Testis (tissue), 3 donors: ENCODE data around the gene GDF11. TPM values are rescaled to one million over a fixed set of nuclear protein-coding genes. Genes with fewer than 3 reads are reported as not detected.
"Not testable (repeated sequence)": the region's sequence is repeated elsewhere in the genome, so short reads cannot be mapped to it uniquely, and the experiment has no call there.

Experiments used
- DNase-seq: peaks from one replicate; pipeline ENCODE4 v3.0.0-alpha.2; 2019
- H3K27ac ChIP-seq, 2 donors: fragments of 200-600 bp; sonication (generic); one replicate each; pipeline ENCODE4 v1.5.1; 2019
- H3K27me3 ChIP-seq: fragments of 200-600 bp; sonication (generic); one replicate; pipeline ENCODE4 v1.5.1; 2019
- H3K36me3 ChIP-seq: fragments of 200-600 bp; sonication (generic); one replicate; pipeline ENCODE4 v1.5.1; 2017; ENCODE audit warnings: low read depth; ENCODE audit errors: missing control alignments
- H3K4me1 ChIP-seq: fragments of 200-600 bp; sonication (generic); one replicate; pipeline ENCODE4 v1.5.1; 2019
- H3K4me3 ChIP-seq, 2 donors: fragments of 200-600 bp; sonication (generic); one replicate each; pipeline ENCODE4 v1.5.1; 2017 to 2019
- H3K9me3 ChIP-seq: fragments of 200-600 bp; sonication (generic); one replicate; pipeline ENCODE4 v1.5.1; 2017
- POLR2A ChIP-seq: fragments of 450-650 bp; IDR thresholded peaks from one replicate; pipeline ENCODE4 v1.6.1; 2017; ENCODE audit warnings: antibody characterized with exemption, mild to moderate bottlenecking, moderate library complexity
- WGBS, 2 donors: methylation state at CpG; one replicate each; pipeline ENCODE4 v1.1.5; 2018; 5-methylcytosine and 5-hydroxymethylcytosine counted together
- intact Hi-C: fragments of 100-400 bp; cut with DNase I; formaldehyde crosslinking; loops from one replicate; pipeline ENCODE4 v1.15.1; 2023; ENCODE audit warnings: low total_unique reads
- polyA plus RNA-seq: library from polyadenylated mRNA; stranded (reverse); fragments of 350-450 nt; fragmentation: Illumina TruSeq; extraction: RNeasy Lipid Tissue Mini Kit (QIAGEN cat#74804); gene quantifications from one replicate; pipeline ENCODE4 v1.2.3, GENCODE V29; 2014; ENCODE audit warnings: low read depth, low replicate concordance; ENCODE audit not compliant: insufficient read depth
- total RNA-seq, 2 donors: library from RNA; depleted of rRNA; stranded (reverse); fragments of >200 nt; gene quantifications; one replicate each; pipeline ENCODE4 v1.2.3, GENCODE V29; 2016
- TF ChIP-seq, protein P1 (sequence below), 3 experiments: fragments of 450-650 bp in 2 of 3; fragments of 200-600 bp in 1 of 3; sonication (generic) in 1 of 3; IDR thresholded peaks; one replicate each; pipeline ENCODE4 v1.5.1; 2016 to 2019; ENCODE audit warnings: antibody characterized with exemption in 3 of 3, mild to moderate bottlenecking in 2 of 3, moderate library complexity in 1 of 3

GDF11 gene
- total and polyA plus RNA-seq, 3 donors from 2014 or later = 3.0 to 3.3 (median 3.1) TPM

DNA sequence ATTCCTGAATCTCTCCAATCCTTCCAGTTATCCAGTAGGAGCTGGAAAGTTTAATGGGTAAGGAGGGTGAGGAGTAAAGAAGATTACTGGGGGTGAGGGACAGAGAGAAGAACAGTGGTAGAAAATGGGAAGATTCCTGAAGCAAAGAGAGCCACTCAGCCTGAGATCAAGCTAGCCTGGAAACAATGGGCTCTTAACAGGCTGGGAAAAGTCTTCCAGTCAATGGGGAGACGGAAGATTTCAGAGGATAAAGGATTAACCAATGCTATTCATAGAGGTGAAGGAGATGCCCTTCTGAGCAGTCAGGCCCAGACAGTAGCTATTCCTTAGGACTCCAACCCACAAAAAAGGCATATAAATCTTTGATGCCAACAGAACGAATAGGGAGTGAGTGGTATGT, 14.8 kb downstream of the GDF11 start:
- TF ChIP-seq, protein P1, sequence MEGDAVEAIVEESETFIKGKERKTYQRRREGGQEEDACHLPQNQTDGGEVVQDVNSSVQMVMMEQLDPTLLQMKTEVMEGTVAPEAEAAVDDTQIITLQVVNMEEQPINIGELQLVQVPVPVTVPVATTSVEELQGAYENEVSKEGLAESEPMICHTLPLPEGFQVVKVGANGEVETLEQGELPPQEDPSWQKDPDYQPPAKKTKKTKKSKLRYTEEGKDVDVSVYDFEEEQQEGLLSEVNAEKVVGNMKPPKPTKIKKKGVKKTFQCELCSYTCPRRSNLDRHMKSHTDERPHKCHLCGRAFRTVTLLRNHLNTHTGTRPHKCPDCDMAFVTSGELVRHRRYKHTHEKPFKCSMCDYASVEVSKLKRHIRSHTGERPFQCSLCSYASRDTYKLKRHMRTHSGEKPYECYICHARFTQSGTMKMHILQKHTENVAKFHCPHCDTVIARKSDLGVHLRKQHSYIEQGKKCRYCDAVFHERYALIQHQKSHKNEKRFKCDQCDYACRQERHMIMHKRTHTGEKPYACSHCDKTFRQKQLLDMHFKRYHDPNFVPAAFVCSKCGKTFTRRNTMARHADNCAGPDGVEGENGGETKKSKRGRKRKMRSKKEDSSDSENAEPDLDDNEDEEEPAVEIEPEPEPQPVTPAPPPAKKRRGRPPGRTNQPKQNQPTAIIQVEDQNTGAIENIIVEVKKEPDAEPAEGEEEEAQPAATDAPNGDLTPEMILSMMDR (IDR thresholded peaks at IDR 0.05) = no peak
- TF ChIP-seq POLR2A = no peak
- Histone ChIP-seq H3K4me3 (no peak overlapping the region), H3K9me3 (no peaks in the 10 kb centered on the region), H3K27ac (no peak overlapping the region), H3K27me3 (no peaks in the 10 kb centered on the region), H3K4me1 (no peaks in the 10 kb centered on the region), H3K36me3 (no peaks in the 10 kb centered on the region)
- 54 to 75% methylated on average over 2 of the region's 2 CpGs for WGBS, 2 donors
- intact Hi-C loops = no loop called here
- no peak for DNase-seq

DNA sequence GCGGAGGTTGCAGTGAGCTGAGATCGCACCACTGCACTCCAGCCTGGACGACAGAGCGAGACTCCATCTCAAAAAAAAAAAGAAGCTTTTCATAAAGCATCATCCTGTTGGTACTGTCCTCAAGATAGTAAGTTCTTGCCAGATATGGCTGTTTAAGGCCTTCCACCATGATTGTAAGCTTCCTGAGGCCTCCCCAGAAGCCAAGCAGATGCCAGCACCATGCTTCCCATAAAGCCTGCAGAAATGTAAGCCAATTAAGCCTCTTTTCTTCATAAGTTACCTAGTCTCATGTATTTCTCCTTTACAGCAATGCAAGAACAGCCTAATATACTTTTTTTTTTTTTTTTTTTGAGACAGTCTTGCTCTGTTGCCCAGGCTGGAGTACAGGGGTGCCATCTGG, 15.7 kb downstream of the GDF11 start:
- H3K36me3 ChIP-seq, H3K4me1 ChIP-seq, H3K27me3 ChIP-seq, H3K27ac ChIP-seq, DNase-seq, H3K9me3 ChIP-seq, intact Hi-C loops, H3K4me3 ChIP-seq: not testable (repeated sequence)
- 93 to 98% methylated on average over 4 of the region's 4 CpGs for WGBS, 2 donors

DNA sequence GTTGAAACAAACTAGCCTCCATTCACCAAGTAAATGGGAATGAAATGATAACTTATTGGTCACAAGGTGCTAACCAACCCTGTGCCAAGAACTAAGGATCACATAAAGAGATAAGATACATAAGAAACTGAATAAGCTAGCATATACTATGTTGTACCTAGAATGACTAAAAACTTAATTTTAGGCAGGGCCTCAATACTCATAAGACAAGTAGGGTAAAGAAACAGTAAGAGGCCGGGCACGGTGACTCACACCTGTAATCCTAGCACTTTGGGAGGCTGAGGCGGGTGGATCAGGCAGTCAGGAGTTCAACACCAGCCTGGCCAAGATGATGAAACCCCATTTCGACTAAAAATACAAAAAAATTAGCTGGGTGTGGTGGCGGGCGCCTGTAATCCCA, 17.7 kb downstream of the GDF11 start:
- H3K4me1 ChIP-seq = no peaks in the 10 kb centered on the region
- H3K9me3 ChIP-seq = no peaks in the 10 kb centered on the region
- intact Hi-C loops = no loop called here
- no peaks in the 10 kb centered on the region for H3K36me3 ChIP-seq
- 96 to 97% methylated on average over 6 of the region's 6 CpGs for WGBS, 2 donors
- DNase-seq = no peak
- H3K27ac ChIP-seq = no peak overlapping the region
- no peak overlapping the region for H3K4me3 ChIP-seq
- no peaks in the 10 kb centered on the region for H3K27me3 ChIP-seq
- TF ChIP-seq POLR2A = no peak
- TF ChIP-seq, protein P1 (IDR thresholded peaks at IDR 0.05) = no peak

DNA sequence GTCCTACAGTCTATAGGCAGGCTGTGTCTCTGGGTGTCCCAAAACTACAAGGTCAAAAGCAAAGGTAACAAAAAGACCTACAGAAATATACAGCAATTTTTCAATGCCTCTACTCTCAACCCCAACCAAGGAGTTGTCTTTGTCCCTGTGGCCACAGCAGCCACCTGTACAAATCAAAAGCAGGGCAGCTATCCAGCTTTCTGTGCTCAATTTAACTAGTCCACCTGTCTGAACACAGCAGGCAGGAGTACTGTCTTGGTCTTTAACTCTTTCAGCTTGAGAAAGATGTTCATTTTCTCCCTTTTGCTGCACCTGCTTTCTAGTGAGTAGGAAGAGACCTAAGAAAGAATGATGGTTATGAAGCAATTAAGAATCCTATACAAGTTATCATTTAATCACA, 19.7 kb downstream of the GDF11 start:
- Histone ChIP-seq H3K27me3 (no peaks in the 10 kb centered on the region), H3K4me3 (no peak overlapping the region), H3K27ac (no peak overlapping the region), H3K36me3 (no peaks in the 10 kb centered on the region), H3K4me1 (no peaks in the 10 kb centered on the region), H3K9me3 (no peaks in the 10 kb centered on the region)
- intact Hi-C loops = no loop called here
- TF ChIP-seq POLR2A = no peak
- TF ChIP-seq, protein P1 (IDR thresholded peaks at IDR 0.05) = no peak
- DNase-seq = no peak

DNA sequence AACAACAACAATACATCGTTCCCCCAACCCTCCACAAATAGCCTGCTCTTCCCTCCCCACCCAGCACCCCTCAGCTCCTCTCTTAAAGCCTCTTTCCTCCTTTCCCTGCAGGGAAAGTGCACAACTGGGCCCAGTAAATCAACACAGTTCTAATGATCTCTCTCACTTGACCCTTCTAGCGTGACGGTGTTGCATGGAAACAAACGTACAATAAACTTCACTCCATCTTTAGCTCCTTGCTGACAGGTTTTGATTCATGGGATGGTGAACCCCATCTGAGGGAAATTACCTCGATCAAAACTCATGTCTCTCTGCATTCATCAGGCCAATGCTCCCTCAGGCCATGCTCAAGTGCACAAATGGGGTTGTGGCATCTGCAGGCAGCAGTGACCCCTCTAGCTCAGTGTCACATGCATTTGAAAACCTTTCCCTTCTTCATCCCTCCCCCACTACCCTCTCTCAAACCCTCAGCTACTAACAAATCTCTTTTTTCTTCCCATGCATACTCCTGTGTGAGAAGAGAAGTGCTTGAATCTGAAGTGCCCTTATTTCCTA, 22.9 kb downstream of the GDF11 start:
- Histone ChIP-seq H3K27ac (no peak overlapping the region), H3K4me3 (no peak overlapping the region), H3K27me3 (no peaks in the 10 kb centered on the region), H3K36me3 (no peaks in the 10 kb centered on the region), H3K4me1 (no peaks in the 10 kb centered on the region), H3K9me3 (no peaks in the 10 kb centered on the region)
- intact Hi-C loops = no loop called here
- 62 to 72% methylated on average over 5 of the region's 5 CpGs for WGBS, 2 donors
- no peak for TF ChIP-seq POLR2A
- TF ChIP-seq, protein P1 (IDR thresholded peaks at IDR 0.05) = no peak
- DNase-seq = no peak
